ENCODE data around the gene RITA1.

DNA sequence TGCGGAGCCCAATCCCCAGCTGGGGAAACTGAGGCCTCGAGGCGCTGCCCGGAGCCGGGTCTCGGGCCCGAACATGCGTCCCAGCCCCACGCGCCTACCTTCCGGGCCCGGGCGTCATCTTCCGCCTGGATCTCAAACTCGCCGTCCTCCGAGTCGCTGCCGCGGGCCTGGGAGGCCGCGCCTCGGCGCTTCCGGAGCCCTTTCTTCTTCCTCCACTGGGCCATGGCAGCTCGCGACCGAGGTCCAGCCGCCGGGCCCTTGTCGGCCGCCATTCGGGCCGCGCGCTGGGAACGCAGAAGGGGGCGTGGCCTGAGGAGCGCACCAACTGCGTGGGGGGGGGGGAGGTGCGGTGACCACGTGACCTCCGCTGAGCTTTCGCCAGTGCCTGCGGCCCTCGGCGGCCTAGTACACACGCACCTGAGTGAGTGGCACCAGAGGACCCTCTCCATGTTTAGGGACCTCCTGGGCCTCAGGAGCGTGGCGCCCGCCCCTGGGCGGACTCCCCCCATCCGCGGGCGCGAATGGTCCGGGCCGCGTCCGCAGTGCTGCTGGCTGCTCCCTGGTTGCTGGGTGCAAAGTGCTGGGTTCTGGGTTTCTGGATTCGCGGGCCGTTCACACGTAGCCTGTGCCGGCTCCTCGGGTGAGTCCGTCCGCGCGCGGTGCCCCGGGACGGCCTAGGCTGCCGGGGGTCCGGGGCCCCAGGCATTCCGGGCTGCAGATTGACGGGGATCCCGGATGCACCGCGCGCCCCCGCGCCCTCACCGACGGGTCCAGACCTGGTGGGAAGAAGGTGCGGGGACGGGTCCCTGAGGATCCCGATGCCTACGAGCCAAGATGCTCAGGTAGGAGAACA is at the start of gene RITA1, which contains the start of gene DDX54:
- TF ChIP-seq EZH2 (IDR thresholded peaks at IDR 0.05; ENCODE audit: borderline replicate concordance), result no peak
- TF ChIP-seq, protein P1, sequence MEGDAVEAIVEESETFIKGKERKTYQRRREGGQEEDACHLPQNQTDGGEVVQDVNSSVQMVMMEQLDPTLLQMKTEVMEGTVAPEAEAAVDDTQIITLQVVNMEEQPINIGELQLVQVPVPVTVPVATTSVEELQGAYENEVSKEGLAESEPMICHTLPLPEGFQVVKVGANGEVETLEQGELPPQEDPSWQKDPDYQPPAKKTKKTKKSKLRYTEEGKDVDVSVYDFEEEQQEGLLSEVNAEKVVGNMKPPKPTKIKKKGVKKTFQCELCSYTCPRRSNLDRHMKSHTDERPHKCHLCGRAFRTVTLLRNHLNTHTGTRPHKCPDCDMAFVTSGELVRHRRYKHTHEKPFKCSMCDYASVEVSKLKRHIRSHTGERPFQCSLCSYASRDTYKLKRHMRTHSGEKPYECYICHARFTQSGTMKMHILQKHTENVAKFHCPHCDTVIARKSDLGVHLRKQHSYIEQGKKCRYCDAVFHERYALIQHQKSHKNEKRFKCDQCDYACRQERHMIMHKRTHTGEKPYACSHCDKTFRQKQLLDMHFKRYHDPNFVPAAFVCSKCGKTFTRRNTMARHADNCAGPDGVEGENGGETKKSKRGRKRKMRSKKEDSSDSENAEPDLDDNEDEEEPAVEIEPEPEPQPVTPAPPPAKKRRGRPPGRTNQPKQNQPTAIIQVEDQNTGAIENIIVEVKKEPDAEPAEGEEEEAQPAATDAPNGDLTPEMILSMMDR (IDR thresholded peaks at IDR 0.05; ENCODE audit: poor library complexity), result no peak
- TF ChIP-seq EZH2phosphoT487 (IDR thresholded peaks at IDR 0.05; ENCODE audit: low read depth, severe bottlenecking, unreplicated experiment), result no peak
